Left lung (tissue), 10 donors: ENCODE data around the gene MISFA. TPM values are rescaled to one million over a fixed set of nuclear protein-coding genes. Genes with fewer than 3 reads are reported as not detected.

Experiments
- ATAC-seq: fragments of 200-7000 bp; cut with Tn5 transposase; one replicate; pipeline ENCODE4 v1.9.1; 2020; ENCODE audit warnings: moderate library complexity
- DNase-seq, 4 donors: peaks; one replicate each; pipeline ENCODE4 v3.0.0-alpha.2; 2013 to 2020
- H3K27ac ChIP-seq, 2 donors: fragments of 200-600 bp; sonication (generic) in 1 of 2; one replicate each; pipeline versions ENCODE4 v1.5.0 to v1.8.0; 2020 to 2021
- H3K27me3 ChIP-seq, 2 donors: fragments of 200-600 bp; sonication (generic) in 1 of 2; one replicate each; pipeline versions ENCODE4 v1.5.0 to v1.8.0; 2020 to 2021
- H3K36me3 ChIP-seq, 2 donors: fragments of 200-600 bp; sonication (generic) in 1 of 2; one replicate each; pipeline versions ENCODE4 v1.5.0 to v1.8.0; 2020 to 2021
- H3K4me1 ChIP-seq, 2 donors: fragments of 200-600 bp; one replicate each; pipeline ENCODE4 v1.8.0; 2021
- H3K4me3 ChIP-seq, 2 donors: fragments of 200-600 bp; sonication (generic) in 1 of 2; one replicate each; pipeline versions ENCODE4 v1.5.0 to v1.8.0; 2020 to 2021; ENCODE audit warnings: mild to moderate bottlenecking in 1 of 2
- H3K9me3 ChIP-seq, 2 donors: fragments of 200-600 bp; sonication (generic) in 1 of 2; one replicate each; pipeline versions ENCODE4 v1.5.0 to v1.8.0; 2020 to 2021
- CTCF ChIP-seq, 2 donors: fragments of 200-600 bp; sonication (generic) in 1 of 2; IDR thresholded peaks; one replicate each; pipeline versions ENCODE4 v1.5.0 to v1.8.0; 2021; ENCODE audit warnings: antibody characterized with exemption in 2 of 2
- intact Hi-C, 2 donors: fragments of 100-400 bp; cut with DNase I; formaldehyde crosslinking; loops; one replicate each; pipeline versions ENCODE4 v1.11.2 to v1.14.2; 2022
- polyA plus RNA-seq, 6 donors: library from polyadenylated mRNA; unstranded; fragments of 120-200 nt; gene quantifications; one replicate each; pipeline ENCODE4 v1.2.1, GENCODE V29; 2013; ENCODE audit not compliant: insufficient read length in 6 of 6
- total RNA-seq, 2 donors: library from RNA; stranded (reverse); fragmentation: NEBNext Ultra II Directional; extraction: Animal tissue kit (Norgen Biotek cat#: 25700); gene quantifications; one replicate each; pipeline ENCODE4 v1.2.1, GENCODE V29; 2021
- donor health status: DM: no; HTN: yes; CAD: no.
- donor health status: DM: no; HTN: no; CAD: no.

MISFA gene
- total and polyA plus RNA-seq, 8 donors, result 3.0 to 16.3 (median 13.7) TPM

DNA sequence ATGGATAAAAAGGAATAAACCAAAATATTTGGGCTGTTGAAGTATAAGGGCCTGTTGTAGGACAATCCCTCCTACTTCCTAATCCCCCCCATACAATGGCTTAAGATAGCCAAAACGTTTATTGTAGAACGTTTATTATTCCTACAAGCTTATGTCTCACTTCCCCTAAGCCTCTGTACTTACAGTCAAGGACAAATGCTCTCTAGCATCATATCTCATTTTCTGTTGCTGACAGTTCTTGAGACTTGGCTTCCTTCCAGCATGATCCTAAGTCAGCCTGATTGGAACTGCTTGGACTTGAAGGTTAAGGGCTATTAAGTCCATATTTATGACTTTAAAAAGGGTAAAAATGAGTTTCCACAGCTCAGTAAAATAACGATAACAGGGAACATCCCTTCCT lies 8.8 kb downstream of the MISFA start:
- Histone ChIP-seq H3K9me3 (no peaks in the 10 kb centered on the region), H3K27me3 (no peaks in the 10 kb centered on the region), H3K27ac (no peak overlapping the region), H3K4me1 (no peaks in the 10 kb centered on the region), H3K36me3 (peaks cover 0 to 68% of the 10 kb centered on the region in 2 donors), H3K4me3 (no peak overlapping the region)
- no peak for TF ChIP-seq CTCF (IDR thresholded peaks at IDR 0.05)
- DNase-seq (no peak), ATAC-seq (no peak)
- intact Hi-C loops, result no loop called here

GRCh38 chr11:18611196-18611595 lies 11.6 kb downstream of the MISFA start:
- Histone ChIP-seq H3K4me1 (no peaks in the 10 kb centered on the region), H3K4me3 (no peak overlapping the region), H3K27me3 (no peaks in the 10 kb centered on the region), H3K9me3 (no peaks in the 10 kb centered on the region), H3K27ac (no peak overlapping the region), H3K36me3 (peaks cover 0 to 85% of the 10 kb centered on the region in 2 donors)
- TF ChIP-seq CTCF (IDR thresholded peaks at IDR 0.05), result no peak
- intact Hi-C loops, result no loop called here
- ATAC-seq, result no peak
- no peak for DNase-seq

DNA sequence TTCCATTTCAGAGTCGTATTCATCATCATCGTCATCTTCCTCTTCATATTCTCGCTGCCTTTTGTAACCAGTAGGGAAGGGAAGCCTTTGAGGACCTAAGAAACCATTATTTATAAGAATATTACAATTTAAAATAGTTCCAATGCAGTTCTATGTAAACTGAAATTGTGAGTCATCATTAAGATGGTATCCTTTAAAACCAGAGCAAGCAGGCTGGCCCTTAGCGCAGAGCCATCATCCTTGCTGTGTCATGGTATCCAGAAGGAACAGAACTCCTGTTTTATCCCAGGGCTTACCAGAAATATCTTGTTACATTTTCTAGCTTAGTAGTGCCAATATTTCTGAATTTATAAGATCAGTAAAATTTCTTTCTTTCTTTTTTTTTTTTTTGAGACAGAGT lies 12.8 kb downstream of the MISFA start:
- H3K9me3 ChIP-seq, result no peaks in the 10 kb centered on the region
- H3K27ac ChIP-seq, result no peak overlapping the region
- DNase-seq (no peak), ATAC-seq (no peak)
- H3K4me3 ChIP-seq, result no peak overlapping the region
- TF ChIP-seq CTCF (IDR thresholded peaks at IDR 0.05), result no peak
- H3K27me3 ChIP-seq, result no peaks in the 10 kb centered on the region
- intact Hi-C loops, result no loop called here
- H3K36me3 ChIP-seq, result peaks cover 0 to 77% of the 10 kb centered on the region in 2 donors
- peaks cover 0 to 8% of the 10 kb centered on the region in 2 donors for H3K4me1 ChIP-seq

- TF ChIP-seq CTCF (IDR thresholded peaks at IDR 0.05), result no peak
- DNase-seq (no peak), ATAC-seq (no peak)
- no peaks in the 10 kb centered on the region for H3K27me3 ChIP-seq
- H3K4me1 ChIP-seq, result peaks cover 14 to 30% of the 10 kb centered on the region in 2 donors
- H3K4me3 ChIP-seq, result no peak overlapping the region
- no peak overlapping the region for H3K27ac ChIP-seq
- H3K36me3 ChIP-seq, result peaks cover 0 to 59% of the 10 kb centered on the region in 2 donors
- intact Hi-C loops, result no loop called here
- H3K9me3 ChIP-seq, result no peaks in the 10 kb centered on the region
Measured at GRCh38 chr11:18614667-18615066, 15.1 kb downstream of the MISFA start.

- peaks cover 0 to 48% of the 10 kb centered on the region in 2 donors for H3K36me3 ChIP-seq
- TF ChIP-seq CTCF (IDR thresholded peaks at IDR 0.05), result no peak
Measured at GRCh38 chr11:18615628-18616392, 16.2 kb downstream of the MISFA start.

More at GRCh38 chr11:18615628-18616392, 16.2 kb downstream of the MISFA start:
- DNase-seq (no peak), ATAC-seq (no peak)
- Histone ChIP-seq H3K27me3 (no peaks in the 10 kb centered on the region), H3K4me3 (no peak overlapping the region), H3K4me1 (peaks cover 14 to 33% of the 10 kb centered on the region in 2 donors), H3K27ac (no peak overlapping the region), H3K9me3 (no peaks in the 10 kb centered on the region)
- intact Hi-C loops, result no loop called here
